HCT116 (cell line): ENCODE data around the gene THSD4. TPM values are rescaled to one million over a fixed set of nuclear protein-coding genes. Genes with fewer than 3 reads are reported as not detected.

Source experiments
- ATAC-seq: fragments of 200-7000 bp; cut with Tn5 transposase; 2 replicates; pipeline ENCODE4 v1.9.1; 2020; ENCODE audit warnings: mild to moderate bottlenecking, moderate library complexity
- BruUV-seq: library from RNA; stranded (reverse); fragments of 400-500 nt; replicated peaks from 2 replicates; lab custom pipeline; 2021; lab: Mats Ljungman, UMichigan
- CTCF ChIA-PET: fragments of 300-600 bp; sonication (Branson Sonifier 250); formaldehyde crosslinking; loops from one replicate; lab custom pipeline; 2021; ENCODE audit warnings: antibody characterized with exemption; lab: Charles Lee
- POLR2A ChIA-PET: fragments of 300-600, 350-600 bp; sonication (Branson Sonifier 250); formaldehyde crosslinking; loops from one replicate; lab custom pipeline; 2021; ENCODE audit warnings: antibody characterized with exemption; lab: Charles Lee
- RAD21 ChIA-PET, 2 experiments: fragments of 300-600 bp; sonication (Branson Sonifier 250); formaldehyde crosslinking; loops; one replicate each; lab custom pipeline; 2023; ENCODE audit warnings: low total read pairs in 2 of 2; ENCODE audit not compliant: uncharacterized antibody in 2 of 2, unreplicated experiment in 2 of 2, low non-redundant PET in 1 of 2; lab: Charles Lee
- DNase-seq: peaks from one replicate; pipeline ENCODE4 v3.0.0-alpha.2; 2010; ENCODE audit warnings: low read depth, low spot score
- H2AFZ ChIP-seq: fragments of 200-600 bp; shearing (Covaris generic), sonication (generic); 2 replicates; pipeline ENCODE4 v1.6.1; 2017; ENCODE audit warnings: low read depth, mixed run types, mixed read lengths, antibody characterized with exemption, low read length; ENCODE audit not compliant: poor library complexity, severe bottlenecking
- H3K27ac ChIP-seq: 2 replicates; pipeline ENCODE4 v1.5.1; 2012; ENCODE audit warnings: low read depth, low read length
- H3K27me3 ChIP-seq: fragments of 200-600 bp; sonication (generic); 2 replicates; pipeline ENCODE4 v1.6.1; 2016; ENCODE audit warnings: mixed run types, low read length, mixed read lengths; ENCODE audit not compliant: insufficient read depth
- H3K36me3 ChIP-seq, 2 experiments: fragments of 200-500 bp in 1 of 2; fragments of 200-600 bp in 1 of 2; sonication (Bioruptor generic) in 1 of 2; sonication (generic) in 1 of 2; 2 replicates each; pipeline versions ENCODE4 v1.5.1 to v1.6.1; 2014 to 2016; ENCODE audit warnings: low read length in 2 of 2, inconsistent platforms in 1 of 2, mixed read lengths in 1 of 2, mixed run types in 1 of 2; ENCODE audit not compliant: insufficient read depth in 2 of 2, control insufficient read depth in 1 of 2
- H3K4me1 ChIP-seq, 2 experiments: fragments of 200-600 bp in 1 of 2; sonication (generic) in 1 of 2; 2 replicates each; pipeline versions ENCODE4 v1.5.1 to v1.6.1; 2012 to 2017; ENCODE audit warnings: low read length in 2 of 2, inconsistent platforms in 1 of 2, mild to moderate bottlenecking in 1 of 2, mixed read lengths in 1 of 2, mixed run types in 1 of 2, moderate library complexity in 1 of 2; ENCODE audit not compliant: insufficient read depth in 2 of 2, control insufficient read depth in 1 of 2
- H3K4me2 ChIP-seq: fragments of 200-600 bp; sonication (generic); 2 replicates; pipeline ENCODE4 v1.6.1; 2017; ENCODE audit warnings: mixed run types, low read length, mixed read lengths
- H3K4me3 ChIP-seq, 2 experiments: fragments of 200-600 bp in 1 of 2; sonication (generic) in 1 of 2; replicated peaks in 1 of 2; 2 replicates each; pipeline ENCODE4 v1.5.1; 2011 to 2016; ENCODE audit warnings: low read length in 2 of 2, control low read depth in 1 of 2, low read depth in 1 of 2, mild to moderate bottlenecking in 1 of 2, mixed read lengths in 1 of 2, mixed run types in 1 of 2
- H3K79me2 ChIP-seq: fragments of 200-600 bp; sonication (generic); 2 replicates; pipeline ENCODE4 v1.6.1; 2017; ENCODE audit warnings: mild to moderate bottlenecking, mixed run types, low read length, moderate library complexity, mixed read lengths; ENCODE audit not compliant: insufficient read depth
- H3K9ac ChIP-seq: fragments of 200-600 bp; sonication (generic); 2 replicates; pipeline ENCODE4 v1.6.1; 2016; ENCODE audit warnings: low read length, mixed read lengths
- H3K9me2 ChIP-seq: fragments of 200-600 bp; sonication (generic), shearing (Covaris generic); 2 replicates; pipeline ENCODE4 v1.6.1; 2017; ENCODE audit warnings: mixed run types, mild to moderate bottlenecking, moderate library complexity; ENCODE audit not compliant: insufficient read depth
- H3K9me3 ChIP-seq, 2 experiments: fragments of 200-500 bp in 1 of 2; fragments of 200-600 bp in 1 of 2; sonication (Bioruptor generic) in 1 of 2; sonication (generic) in 1 of 2; 2 replicates each; pipeline ENCODE4 v1.6.1; 2014 to 2017; ENCODE audit warnings: low read length in 2 of 2, mixed read lengths in 2 of 2, inconsistent platforms in 1 of 2, low read depth in 1 of 2, mild to moderate bottlenecking in 1 of 2, mixed run types in 1 of 2, moderate library complexity in 1 of 2; ENCODE audit not compliant: control insufficient read depth in 1 of 2, insufficient read depth in 1 of 2
- H4K20me1 ChIP-seq: fragments of 200-600 bp; sonication (generic), shearing (Covaris generic); 2 replicates; pipeline ENCODE4 v1.6.1; 2017; ENCODE audit warnings: mixed run types, mild to moderate bottlenecking, moderate library complexity; ENCODE audit not compliant: insufficient read depth
- CBX3 ChIP-seq: IDR thresholded peaks from 2 replicates; pipeline ENCODE4 v1.6.1; 2012; ENCODE audit warnings: low read depth
- CEBPB ChIP-seq: IDR thresholded peaks from 2 replicates; pipeline ENCODE4 v1.6.1; 2012; ENCODE audit warnings: low read depth
- EGR1 ChIP-seq: IDR thresholded peaks from 2 replicates; pipeline ENCODE4 v1.6.1; 2012; ENCODE audit warnings: low read depth
- ELF1 ChIP-seq: IDR thresholded peaks from 2 replicates; pipeline ENCODE4 v1.6.1; 2012; ENCODE audit warnings: low read depth, borderline replicate concordance
- EZH2 ChIP-seq: fragments of 200-600 bp; sonication (generic); IDR thresholded peaks from 2 replicates; pipeline ENCODE4 v1.6.1; 2017; ENCODE audit warnings: antibody characterized with exemption, mixed run types
- JUND ChIP-seq: IDR thresholded peaks from 2 replicates; pipeline ENCODE4 v1.6.1; 2012
- POLR2A ChIP-seq: IDR thresholded peaks from 2 replicates; pipeline ENCODE4 v1.7.0; 2011; ENCODE audit warnings: borderline replicate concordance; ENCODE audit not compliant: insufficient read depth, insufficient read length; ENCODE audit errors: extremely low read depth
- POLR2AphosphoS5 ChIP-seq: IDR thresholded peaks from 2 replicates; pipeline ENCODE4 v1.6.1; 2011; ENCODE audit warnings: mild to moderate bottlenecking, low read depth, low read length, moderate library complexity
- RAD21 ChIP-seq: IDR thresholded peaks from 2 replicates; pipeline ENCODE4 v1.6.1; 2012; ENCODE audit warnings: low read depth, mild to moderate bottlenecking
- SP1 ChIP-seq: IDR thresholded peaks from 2 replicates; pipeline ENCODE4 v1.6.1; 2012; ENCODE audit warnings: low read depth
- SRF ChIP-seq: IDR thresholded peaks from 2 replicates; pipeline ENCODE4 v1.6.1; 2012; ENCODE audit warnings: low read depth
- ZFX ChIP-seq: fragments of 450-650 bp; IDR thresholded peaks from 2 replicates; pipeline ENCODE4 v1.6.1; 2017
- ZNF274 ChIP-seq: fragments of 200-500 bp; sonication (Bioruptor generic); IDR thresholded peaks from 2 replicates; pipeline ENCODE4 v1.6.1; 2014; ENCODE audit warnings: mild to moderate bottlenecking, low read depth, low read length, inconsistent platforms
- intact Hi-C: fragments of 100-400 bp; cut with micrococcal nuclease; formaldehyde crosslinking; loops from 2 replicates; pipeline ENCODE4 v1.10.0; 2022
- total RNA-seq: library from RNA; stranded (reverse); gene quantifications from one replicate; pipeline ENCODE4 v1.2.1, GENCODE V29; 2021; ENCODE audit not compliant: unreplicated experiment
- TF ChIP-seq, protein P1 (sequence below): IDR thresholded peaks from 2 replicates; pipeline ENCODE4 v1.6.1; 2012
- TF ChIP-seq, protein P2 (sequence below): IDR thresholded peaks from 2 replicates; pipeline ENCODE4 v1.6.1; 2011; ENCODE audit warnings: mild to moderate bottlenecking, low read length, moderate library complexity; ENCODE audit not compliant: insufficient replicate concordance; ENCODE audit errors: extremely low read depth
- TF ChIP-seq, protein P3 (sequence below), 3 experiments: fragments of 200-600 bp in 1 of 3; sonication (generic) in 1 of 3; IDR thresholded peaks in 2 of 3; conservative IDR thresholded peaks in 1 of 3; 2 replicates each; pipeline ENCODE4 v1.5.1; 2012 to 2017; ENCODE audit warnings: low read depth in 2 of 3, low read length in 2 of 3, antibody characterized with exemption in 1 of 3, borderline replicate concordance in 1 of 3, control low read depth in 1 of 3, mild to moderate bottlenecking in 1 of 3, mixed read lengths in 1 of 3, mixed run types in 1 of 3, moderate library complexity in 1 of 3; ENCODE audit not compliant: insufficient read depth in 1 of 3

THSD4 gene
- total RNA-seq, 1 experiment from 2014 or later, result 30.5 TPM

DNA sequence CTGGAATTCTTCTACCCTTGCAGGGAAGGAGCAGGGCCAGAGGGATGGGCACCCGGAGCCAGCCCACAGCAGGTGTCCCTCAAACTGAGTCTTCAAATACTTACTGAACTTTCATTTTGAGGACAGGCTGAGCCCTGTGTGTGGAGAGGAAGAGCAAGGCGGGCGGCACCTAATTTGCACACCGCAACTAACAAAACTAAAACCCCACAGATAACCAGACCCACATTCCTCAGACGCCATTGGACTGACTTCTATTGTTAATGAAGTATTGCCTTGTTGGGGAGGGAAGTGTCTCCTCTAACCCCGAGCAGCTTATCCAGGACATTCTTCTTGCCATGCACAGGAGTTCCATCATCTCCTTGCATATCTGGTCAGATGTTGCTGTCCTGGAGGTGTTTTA is 589.9 kb downstream of the THSD4 start:
- H2AFZ ChIP-seq, result no peak overlapping the region
- 0 out of 4 replicates have a peak, but pooled peaks cover 0 to 3% of the 10 kb centered on the region in 2 experiments for H3K4me1 ChIP-seq
- no peaks in the 10 kb centered on the region for H3K9me3 ChIP-seq
- H3K27ac ChIP-seq, result no peak overlapping the region
- no peak for DNase-seq
- no peak overlapping the region for H3K4me2 ChIP-seq
- no peak for TF ChIP-seq SRF
- no peak for TF ChIP-seq CEBPB
- no peak for TF ChIP-seq EGR1
- TF ChIP-seq, protein P1, sequence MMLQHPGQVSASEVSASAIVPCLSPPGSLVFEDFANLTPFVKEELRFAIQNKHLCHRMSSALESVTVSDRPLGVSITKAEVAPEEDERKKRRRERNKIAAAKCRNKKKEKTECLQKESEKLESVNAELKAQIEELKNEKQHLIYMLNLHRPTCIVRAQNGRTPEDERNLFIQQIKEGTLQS, result no peak
- no peak for TF ChIP-seq EZH2
- TF ChIP-seq, protein P2, sequence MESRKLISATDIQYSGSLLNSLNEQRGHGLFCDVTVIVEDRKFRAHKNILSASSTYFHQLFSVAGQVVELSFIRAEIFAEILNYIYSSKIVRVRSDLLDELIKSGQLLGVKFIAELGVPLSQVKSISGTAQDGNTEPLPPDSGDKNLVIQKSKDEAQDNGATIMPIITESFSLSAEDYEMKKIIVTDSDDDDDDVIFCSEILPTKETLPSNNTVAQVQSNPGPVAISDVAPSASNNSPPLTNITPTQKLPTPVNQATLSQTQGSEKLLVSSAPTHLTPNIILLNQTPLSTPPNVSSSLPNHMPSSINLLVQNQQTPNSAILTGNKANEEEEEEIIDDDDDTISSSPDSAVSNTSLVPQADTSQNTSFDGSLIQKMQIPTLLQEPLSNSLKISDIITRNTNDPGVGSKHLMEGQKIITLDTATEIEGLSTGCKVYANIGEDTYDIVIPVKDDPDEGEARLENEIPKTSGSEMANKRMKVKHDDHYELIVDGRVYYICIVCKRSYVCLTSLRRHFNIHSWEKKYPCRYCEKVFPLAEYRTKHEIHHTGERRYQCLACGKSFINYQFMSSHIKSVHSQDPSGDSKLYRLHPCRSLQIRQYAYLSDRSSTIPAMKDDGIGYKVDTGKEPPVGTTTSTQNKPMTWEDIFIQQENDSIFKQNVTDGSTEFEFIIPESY, result no peak
- TF ChIP-seq SP1, result no peak
- TF ChIP-seq JUND, result no peak
- TF ChIP-seq, protein P3, sequence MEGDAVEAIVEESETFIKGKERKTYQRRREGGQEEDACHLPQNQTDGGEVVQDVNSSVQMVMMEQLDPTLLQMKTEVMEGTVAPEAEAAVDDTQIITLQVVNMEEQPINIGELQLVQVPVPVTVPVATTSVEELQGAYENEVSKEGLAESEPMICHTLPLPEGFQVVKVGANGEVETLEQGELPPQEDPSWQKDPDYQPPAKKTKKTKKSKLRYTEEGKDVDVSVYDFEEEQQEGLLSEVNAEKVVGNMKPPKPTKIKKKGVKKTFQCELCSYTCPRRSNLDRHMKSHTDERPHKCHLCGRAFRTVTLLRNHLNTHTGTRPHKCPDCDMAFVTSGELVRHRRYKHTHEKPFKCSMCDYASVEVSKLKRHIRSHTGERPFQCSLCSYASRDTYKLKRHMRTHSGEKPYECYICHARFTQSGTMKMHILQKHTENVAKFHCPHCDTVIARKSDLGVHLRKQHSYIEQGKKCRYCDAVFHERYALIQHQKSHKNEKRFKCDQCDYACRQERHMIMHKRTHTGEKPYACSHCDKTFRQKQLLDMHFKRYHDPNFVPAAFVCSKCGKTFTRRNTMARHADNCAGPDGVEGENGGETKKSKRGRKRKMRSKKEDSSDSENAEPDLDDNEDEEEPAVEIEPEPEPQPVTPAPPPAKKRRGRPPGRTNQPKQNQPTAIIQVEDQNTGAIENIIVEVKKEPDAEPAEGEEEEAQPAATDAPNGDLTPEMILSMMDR (IDR thresholded peaks at IDR 0.05 in 2 of 3, conservative IDR thresholded peaks at IDR 0.05 in 1 of 3; ENCODE audit: borderline replicate concordance in 1 of 3, insufficient read depth in 1 of 3, low read depth in 2 of 3, low read length in 2 of 3), result no peak
- TF ChIP-seq ZNF274, result no peak
- TF ChIP-seq ELF1, result no peak
- no peak for TF ChIP-seq POLR2AphosphoS5
- TF ChIP-seq RAD21, result no peak
- TF ChIP-seq POLR2A, result no peak
- no peak for TF ChIP-seq ZFX
- no peak for TF ChIP-seq CBX3
- ChIA-PET CTCF (no interaction called here), RAD21 (no interaction called here), POLR2A (no interaction called here)
- H3K9me2 ChIP-seq, result no peaks in the 10 kb centered on the region
- BruUV-seq, result no TSS peak
- H3K9ac ChIP-seq, result no peak overlapping the region
- intact Hi-C loops, result no loop called here
- no peaks in the 10 kb centered on the region for H3K27me3 ChIP-seq
- H3K79me2 ChIP-seq, result no peaks in the 10 kb centered on the region
- H3K4me3 ChIP-seq, result no peak overlapping the region
- ATAC-seq, result no peak
- H3K36me3 ChIP-seq, result no peaks in the 10 kb centered on the region
- no peaks in the 10 kb centered on the region for H4K20me1 ChIP-seq
